PC-9 (cell line): ENCODE measurements around the gene CD48.
"Not testable (repeated sequence)": the region's sequence is repeated elsewhere in the genome, so short reads cannot be mapped to it uniquely, and the experiment has no call there.

Source experiments
- EZH2 ChIP-seq: fragments of 200-600 bp; sonication (generic); IDR thresholded peaks from 2 replicates; pipeline ENCODE4 v1.8.0; 2017; ENCODE audit warnings: antibody characterized with exemption, low read depth
- TF ChIP-seq, protein P1 (sequence below): fragments of 200-600 bp; sonication (generic); conservative IDR thresholded peaks from 2 replicates; pipeline ENCODE4 v1.6.1; 2017; ENCODE audit warnings: mixed run types, antibody characterized with exemption, mild to moderate bottlenecking, moderate library complexity

DNA sequence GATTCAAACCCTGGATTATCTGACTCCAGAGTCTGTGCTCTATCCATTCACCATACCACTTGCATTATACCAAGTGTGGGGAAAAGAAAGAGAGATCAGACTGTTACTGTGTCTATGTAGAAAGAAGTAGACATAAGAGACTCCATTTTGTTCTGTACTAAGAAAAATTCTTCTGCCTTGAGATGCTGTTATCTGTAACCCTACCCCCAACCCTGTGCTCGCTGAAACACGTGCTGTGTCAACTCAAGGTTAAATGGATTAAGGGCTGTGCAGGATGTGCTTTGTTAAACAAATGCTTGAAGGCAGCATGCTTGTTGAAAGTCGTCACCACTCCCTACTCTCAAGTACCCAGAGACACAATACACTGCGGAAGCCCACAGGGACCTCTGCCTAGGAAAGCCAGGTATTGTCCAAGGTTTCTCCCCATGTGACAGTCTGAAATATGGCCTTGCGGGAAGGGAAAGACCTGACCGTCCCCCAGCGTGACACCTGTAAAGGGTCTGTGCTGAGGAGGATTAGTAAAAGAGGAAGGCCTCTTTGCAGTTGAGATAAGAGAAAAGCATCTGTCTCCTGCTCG lies 59.5 kb downstream of the CD48 start:
- TF ChIP-seq, protein P1, sequence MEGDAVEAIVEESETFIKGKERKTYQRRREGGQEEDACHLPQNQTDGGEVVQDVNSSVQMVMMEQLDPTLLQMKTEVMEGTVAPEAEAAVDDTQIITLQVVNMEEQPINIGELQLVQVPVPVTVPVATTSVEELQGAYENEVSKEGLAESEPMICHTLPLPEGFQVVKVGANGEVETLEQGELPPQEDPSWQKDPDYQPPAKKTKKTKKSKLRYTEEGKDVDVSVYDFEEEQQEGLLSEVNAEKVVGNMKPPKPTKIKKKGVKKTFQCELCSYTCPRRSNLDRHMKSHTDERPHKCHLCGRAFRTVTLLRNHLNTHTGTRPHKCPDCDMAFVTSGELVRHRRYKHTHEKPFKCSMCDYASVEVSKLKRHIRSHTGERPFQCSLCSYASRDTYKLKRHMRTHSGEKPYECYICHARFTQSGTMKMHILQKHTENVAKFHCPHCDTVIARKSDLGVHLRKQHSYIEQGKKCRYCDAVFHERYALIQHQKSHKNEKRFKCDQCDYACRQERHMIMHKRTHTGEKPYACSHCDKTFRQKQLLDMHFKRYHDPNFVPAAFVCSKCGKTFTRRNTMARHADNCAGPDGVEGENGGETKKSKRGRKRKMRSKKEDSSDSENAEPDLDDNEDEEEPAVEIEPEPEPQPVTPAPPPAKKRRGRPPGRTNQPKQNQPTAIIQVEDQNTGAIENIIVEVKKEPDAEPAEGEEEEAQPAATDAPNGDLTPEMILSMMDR: not testable (repeated sequence)
- TF ChIP-seq EZH2: not testable (repeated sequence)
